ENCODE data around the gene GAGE10. TPM values are rescaled to one million over a fixed set of nuclear protein-coding genes. Genes with fewer than 3 reads are reported as not detected.

GAGE10 gene
- total RNA-seq, 1 experiment from 2014 or later = not detected

- Histone ChIP-seq H3K9ac (ENCODE audit: low read length) (no peak overlapping the region), H3K4me1 (ENCODE audit: control insufficient read depth in 1 of 2, insufficient read depth in 2 of 2, low read length in 2 of 2) (no peaks in the 10 kb centered on the region), H3K79me2 (ENCODE audit: insufficient read depth, low read length) (no peaks in the 10 kb centered on the region), H3K9me2 (ENCODE audit: insufficient read depth) (no peaks in the 10 kb centered on the region), H3K27ac (ENCODE audit: low read depth, low read length) (no peak overlapping the region), H4K20me1 (ENCODE audit: insufficient read depth) (no peaks in the 10 kb centered on the region), H2AFZ (ENCODE audit: low read depth, low read length, poor library complexity, severe bottlenecking) (no peak overlapping the region), H3K9me3 (ENCODE audit: control insufficient read depth in 1 of 2, insufficient read depth in 1 of 2, low read depth in 1 of 2, low read length in 2 of 2) (no peaks in the 10 kb centered on the region), H3K4me2 (ENCODE audit: low read length) (no peak overlapping the region), H3K4me3 (replicated peaks in 1 of 2; ENCODE audit: low read depth in 1 of 2, low read length in 2 of 2) (no peak overlapping the region), H3K27me3 (ENCODE audit: insufficient read depth, low read length) (no peaks in the 10 kb centered on the region), H3K36me3 (ENCODE audit: control insufficient read depth in 1 of 2, insufficient read depth in 2 of 2, low read length in 2 of 2) (no peaks in the 10 kb centered on the region)
- BruUV-seq (replicated peaks) = no TSS peak
- DNase-seq (ENCODE audit: low read depth, low spot score) = no peak
- RAD21 ChIA-PET (ENCODE audit: low non-redundant PET in 1 of 2, low total read pairs in 2 of 2, uncharacterized antibody in 2 of 2, unreplicated experiment in 2 of 2) = no interaction called here
- POLR2A ChIA-PET = no interaction called here
- intact Hi-C loops (cut with micrococcal nuclease) = no loop called here
- no peak for ATAC-seq
- CTCF ChIA-PET = no interaction called here
- no peak for TF ChIP-seq ELF1 (IDR thresholded peaks at IDR 0.05; ENCODE audit: borderline replicate concordance, low read depth)
- no peak for TF ChIP-seq CBX3 (IDR thresholded peaks at IDR 0.05; ENCODE audit: low read depth)
- TF ChIP-seq TCF7L2 (IDR thresholded peaks at IDR 0.05; ENCODE audit: borderline replicate concordance, extremely low read depth, insufficient read depth, insufficient read length) = no peak
- TF ChIP-seq, protein P1, sequence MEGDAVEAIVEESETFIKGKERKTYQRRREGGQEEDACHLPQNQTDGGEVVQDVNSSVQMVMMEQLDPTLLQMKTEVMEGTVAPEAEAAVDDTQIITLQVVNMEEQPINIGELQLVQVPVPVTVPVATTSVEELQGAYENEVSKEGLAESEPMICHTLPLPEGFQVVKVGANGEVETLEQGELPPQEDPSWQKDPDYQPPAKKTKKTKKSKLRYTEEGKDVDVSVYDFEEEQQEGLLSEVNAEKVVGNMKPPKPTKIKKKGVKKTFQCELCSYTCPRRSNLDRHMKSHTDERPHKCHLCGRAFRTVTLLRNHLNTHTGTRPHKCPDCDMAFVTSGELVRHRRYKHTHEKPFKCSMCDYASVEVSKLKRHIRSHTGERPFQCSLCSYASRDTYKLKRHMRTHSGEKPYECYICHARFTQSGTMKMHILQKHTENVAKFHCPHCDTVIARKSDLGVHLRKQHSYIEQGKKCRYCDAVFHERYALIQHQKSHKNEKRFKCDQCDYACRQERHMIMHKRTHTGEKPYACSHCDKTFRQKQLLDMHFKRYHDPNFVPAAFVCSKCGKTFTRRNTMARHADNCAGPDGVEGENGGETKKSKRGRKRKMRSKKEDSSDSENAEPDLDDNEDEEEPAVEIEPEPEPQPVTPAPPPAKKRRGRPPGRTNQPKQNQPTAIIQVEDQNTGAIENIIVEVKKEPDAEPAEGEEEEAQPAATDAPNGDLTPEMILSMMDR (IDR thresholded peaks at IDR 0.05 in 2 of 3, conservative IDR thresholded peaks at IDR 0.05 in 1 of 3; ENCODE audit: borderline replicate concordance in 1 of 3, insufficient read depth in 1 of 3, low read depth in 2 of 3, low read length in 2 of 3) = no peak
- TF ChIP-seq POLR2AphosphoS5 (IDR thresholded peaks at IDR 0.05; ENCODE audit: low read depth, low read length) = no peak
- no peak for TF ChIP-seq SIN3A (IDR thresholded peaks at IDR 0.05; ENCODE audit: low read depth)
- no peak for TF ChIP-seq RAD21 (IDR thresholded peaks at IDR 0.05; ENCODE audit: low read depth)
Measured at GRCh38 chrX:49260221-49260985, 43.0 kb upstream of the GAGE10 start.

DNA sequence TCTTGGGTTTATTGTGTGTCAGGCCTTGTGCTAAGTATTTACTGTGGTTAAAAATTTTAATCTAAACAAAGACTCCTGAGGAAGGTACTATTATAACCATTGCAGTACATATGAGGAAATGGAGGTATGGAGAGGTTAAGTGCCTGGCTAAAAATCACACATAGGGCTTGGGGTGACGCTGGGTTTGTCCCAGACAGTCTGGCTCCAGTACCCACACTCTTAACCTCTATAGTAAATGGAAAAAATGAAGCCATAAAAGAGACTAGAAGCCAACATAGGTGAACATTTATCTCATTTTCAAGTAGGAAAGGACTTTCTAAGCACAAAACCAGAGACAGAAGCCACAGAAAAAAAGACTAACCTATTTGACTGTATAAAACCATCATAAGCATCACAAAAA lies 40.8 kb upstream of the GAGE10 start:
- BruUV-seq (replicated peaks) = no TSS peak
- Histone ChIP-seq H3K27me3 (ENCODE audit: insufficient read depth, low read length) (no peaks in the 10 kb centered on the region), H3K9me2 (ENCODE audit: insufficient read depth) (no peaks in the 10 kb centered on the region), H4K20me1 (ENCODE audit: insufficient read depth) (no peaks in the 10 kb centered on the region), H3K36me3 (ENCODE audit: control insufficient read depth in 1 of 2, insufficient read depth in 2 of 2, low read length in 2 of 2) (no peaks in the 10 kb centered on the region), H3K4me3 (replicated peaks in 1 of 2; ENCODE audit: low read depth in 1 of 2, low read length in 2 of 2) (no peak overlapping the region), H3K9me3 (ENCODE audit: control insufficient read depth in 1 of 2, insufficient read depth in 1 of 2, low read depth in 1 of 2, low read length in 2 of 2) (no peaks in the 10 kb centered on the region), H3K27ac (ENCODE audit: low read depth, low read length) (no peak overlapping the region), H3K4me2 (ENCODE audit: low read length) (no peak overlapping the region), H2AFZ (ENCODE audit: low read depth, low read length, poor library complexity, severe bottlenecking) (no peak overlapping the region), H3K79me2 (ENCODE audit: insufficient read depth, low read length) (no peaks in the 10 kb centered on the region), H3K9ac (ENCODE audit: low read length) (no peak overlapping the region), H3K4me1 (ENCODE audit: control insufficient read depth in 1 of 2, insufficient read depth in 2 of 2, low read length in 2 of 2) (no peaks in the 10 kb centered on the region)
- ChIA-PET POLR2A (no interaction called here), CTCF (no interaction called here), RAD21 (ENCODE audit: low non-redundant PET in 1 of 2, low total read pairs in 2 of 2, uncharacterized antibody in 2 of 2, unreplicated experiment in 2 of 2) (no interaction called here)
- intact Hi-C loops (cut with micrococcal nuclease) = no loop called here
- DNase-seq (ENCODE audit: low read depth, low spot score) (no peak), ATAC-seq (no peak)
- TF ChIP-seq SRF (IDR thresholded peaks at IDR 0.05; ENCODE audit: low read depth) (no peak), EZH2phosphoT487 (IDR thresholded peaks at IDR 0.05; ENCODE audit: borderline replicate concordance) (no peak), REST (IDR thresholded peaks at IDR 0.05; ENCODE audit: low read depth) (no peak), RAD21 (IDR thresholded peaks at IDR 0.05; ENCODE audit: low read depth) (no peak), POLR2A (IDR thresholded peaks at IDR 0.05; ENCODE audit: borderline replicate concordance, extremely low read depth, insufficient read depth, insufficient read length) (no peak), SIN3A (IDR thresholded peaks at IDR 0.05; ENCODE audit: low read depth) (no peak), CEBPB (IDR thresholded peaks at IDR 0.05; ENCODE audit: low read depth) (no peak), YY1 (IDR thresholded peaks at IDR 0.05; ENCODE audit: extremely low read depth, insufficient replicate concordance, low read depth, low read length) (no peak), EGR1 (IDR thresholded peaks at IDR 0.05; ENCODE audit: low read depth) (no peak), POLR2AphosphoS5 (IDR thresholded peaks at IDR 0.05; ENCODE audit: low read depth, low read length) (no peak)
- TF ChIP-seq, protein P2, sequence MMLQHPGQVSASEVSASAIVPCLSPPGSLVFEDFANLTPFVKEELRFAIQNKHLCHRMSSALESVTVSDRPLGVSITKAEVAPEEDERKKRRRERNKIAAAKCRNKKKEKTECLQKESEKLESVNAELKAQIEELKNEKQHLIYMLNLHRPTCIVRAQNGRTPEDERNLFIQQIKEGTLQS (IDR thresholded peaks at IDR 0.05) = no peak
